GM23338 (cell line): ENCODE measurements around the gene ZXDC. TPM values are rescaled to one million over a fixed set of nuclear protein-coding genes. Genes with fewer than 3 reads are reported as not detected.

Source experiments
- ATAC-seq: fragments of 200-7000 bp; cut with Tn5 transposase; 3 replicates; pipeline ENCODE4 v1.9.1; 2020
- DNase-seq: peaks from one replicate; pipeline ENCODE4 v3.0.0-alpha.2; 2015; ENCODE audit warnings: low spot score
- H2AFZ ChIP-seq: fragments of 200-600 bp; sonication (generic); 2 replicates; pipeline ENCODE4 v1.8.0; 2016; ENCODE audit warnings: antibody characterized with exemption, mild to moderate bottlenecking, moderate library complexity
- H3F3A ChIP-seq: fragments of 200-600 bp; sonication (generic); replicated peaks from 2 replicates; pipeline ENCODE4 v1.8.0; 2017; ENCODE audit warnings: antibody characterized with exemption, mixed run types, low read depth
- H3K27ac ChIP-seq: fragments of 200-600 bp; sonication (generic); 2 replicates; pipeline ENCODE4 v1.6.1; 2016; ENCODE audit warnings: low read depth
- H3K27me3 ChIP-seq: fragments of 200-600 bp; sonication (generic); 2 replicates; pipeline ENCODE4 v1.8.0; 2016; ENCODE audit warnings: mild to moderate bottlenecking, mixed run types, moderate library complexity; ENCODE audit not compliant: insufficient read depth
- H3K36me3 ChIP-seq: fragments of 200-600 bp; sonication (generic); 2 replicates; pipeline ENCODE4 v1.8.0; 2016; ENCODE audit warnings: mild to moderate bottlenecking; ENCODE audit not compliant: insufficient read depth
- H3K4me1 ChIP-seq: fragments of 200-600 bp; sonication (generic); 2 replicates; pipeline ENCODE4 v1.8.0; 2016; ENCODE audit warnings: mild to moderate bottlenecking, moderate library complexity; ENCODE audit not compliant: insufficient read depth
- H3K4me2 ChIP-seq: fragments of 200-600 bp; sonication (generic); 2 replicates; pipeline ENCODE4 v1.7.1; 2017; ENCODE audit warnings: mixed run types
- H3K4me3 ChIP-seq: fragments of 200-600 bp; sonication (generic); 2 replicates; pipeline ENCODE4 v1.6.1; 2016; ENCODE audit warnings: mixed run types
- H3K79me2 ChIP-seq: fragments of 200-600 bp; sonication (generic); replicated peaks from 2 replicates; pipeline ENCODE4 v1.8.0; 2017; ENCODE audit warnings: mild to moderate bottlenecking; ENCODE audit not compliant: insufficient read depth
- H3K9me2 ChIP-seq: fragments of 200-600 bp; sonication (generic); 2 replicates; pipeline ENCODE4 v1.8.0; 2017; ENCODE audit not compliant: insufficient read depth
- H4K20me1 ChIP-seq: fragments of 200-600 bp; sonication (generic); replicated peaks from 2 replicates; pipeline ENCODE4 v1.8.0; 2017; ENCODE audit warnings: mild to moderate bottlenecking; ENCODE audit not compliant: insufficient read depth
- H3K27ac Mint-ChIP-seq: 2 replicates; pipeline ENCODE4 v1.8.0; 2020; ENCODE audit warnings: inconsistent platforms, mild to moderate bottlenecking, moderate library complexity, mixed read lengths
- H3K27me3 Mint-ChIP-seq: 3 replicates; pipeline ENCODE4 v1.8.0; 2022; ENCODE audit warnings: low read depth, mild to moderate bottlenecking, moderate library complexity, mixed read lengths, inconsistent platforms; ENCODE audit not compliant: insufficient read depth, poor library complexity
- H3K36me3 Mint-ChIP-seq: 3 replicates; pipeline ENCODE4 v1.8.0; 2021; ENCODE audit warnings: low read depth, mild to moderate bottlenecking, inconsistent platforms, moderate library complexity, mixed read lengths
- H3K4me1 Mint-ChIP-seq: 3 replicates; pipeline ENCODE4 v1.8.0; 2020; ENCODE audit warnings: mild to moderate bottlenecking, inconsistent platforms, mixed read lengths
- H3K4me3 Mint-ChIP-seq: 3 replicates; pipeline ENCODE4 v1.8.0; 2021; ENCODE audit warnings: moderate library complexity, mild to moderate bottlenecking, inconsistent platforms, mixed read lengths
- H3K9me3 Mint-ChIP-seq: 3 replicates; pipeline ENCODE4 v1.8.0; 2020; ENCODE audit warnings: moderate library complexity, mild to moderate bottlenecking, inconsistent platforms, mixed read lengths
- CREB1 ChIP-seq: fragments of 250-450 bp; sonication (Bioruptor Pico); IDR thresholded peaks from 2 replicates; pipeline ENCODE4 v1.5.0; 2020; ENCODE audit warnings: low read depth, mild to moderate bottlenecking, moderate library complexity
- CTCF ChIP-seq, 2 experiments: fragments of 200-600 bp in 1 of 2; sonication (generic) in 1 of 2; conservative IDR thresholded peaks; 2 replicates each; pipeline versions ENCODE4 v1.5.1 to v1.6.1; 2016 to 2017; ENCODE audit warnings: antibody characterized with exemption in 2 of 2, low read depth in 2 of 2, mild to moderate bottlenecking in 2 of 2, moderate library complexity in 1 of 2
- EZH2phosphoT487 ChIP-seq: fragments of 200-600 bp; sonication (generic); IDR thresholded peaks from one replicate; pipeline ENCODE4 v1.8.1; 2018; ENCODE audit warnings: antibody characterized with exemption; ENCODE audit not compliant: unreplicated experiment
- JUNB ChIP-seq: IDR thresholded peaks from one replicate; pipeline ENCODE4 v1.6.1; 2016; ENCODE audit warnings: antibody characterized with exemption; ENCODE audit not compliant: unreplicated experiment
- NANOG ChIP-seq: IDR thresholded peaks from 2 replicates; pipeline ENCODE4 v1.6.1; 2016; ENCODE audit warnings: antibody characterized with exemption, borderline replicate concordance
- STAT1 ChIP-seq: IDR thresholded peaks from one replicate; pipeline ENCODE4 v1.6.1; 2016; ENCODE audit warnings: antibody characterized with exemption; ENCODE audit not compliant: unreplicated experiment
- ZNF331 ChIP-seq: fragments of 250-450 bp; sonication (Bioruptor Pico); IDR thresholded peaks from 2 replicates; pipeline ENCODE4 v1.5.0; 2020; ENCODE audit warnings: low read depth, mild to moderate bottlenecking, moderate library complexity
- ZNF462 ChIP-seq: fragments of 250-450 bp; sonication (Bioruptor Pico); IDR thresholded peaks from 2 replicates; pipeline ENCODE4 v1.5.0; 2020; ENCODE audit warnings: mild to moderate bottlenecking, moderate library complexity
- polyA plus RNA-seq: library from polyadenylated mRNA; unstranded; fragments of >200 nt; fragmentation: Nextera tagmentation; extraction: Ambion mirVana; gene quantifications from 2 replicates; pipeline ENCODE4 v1.2.1, GENCODE V29; 2016
- total RNA-seq: library from RNA; depleted of rRNA; stranded (reverse); fragments of >200 nt; shearing (Covaris generic); gene quantifications from 2 replicates; pipeline ENCODE4 v1.2.3, GENCODE V29; 2014

Gene ZXDC
- total and polyA plus RNA-seq, 2 experiments from 2014 or later, result 5.7 to 45.1 TPM

- Histone ChIP-seq H3K4me3 (no peak overlapping the region), H3K79me2 (no peaks in the 10 kb centered on the region), H3K27ac (no peak overlapping the region), H3F3A (no peaks in the 10 kb centered on the region), H3K9me2 (no peaks in the 10 kb centered on the region), H4K20me1 (no peaks in the 10 kb centered on the region), H3K36me3 (no peaks in the 10 kb centered on the region), H3K27me3 (no peaks in the 10 kb centered on the region), H3K4me1 (peaks cover 17% of the 10 kb centered on the region), H3K4me2 (no peak overlapping the region), H2AFZ (no peak overlapping the region)
- Mint-ChIP-seq H3K9me3 (no peaks in the 10 kb centered on the region), H3K36me3 (no peaks in the 10 kb centered on the region), H3K27me3 (peaks cover 5% of the 10 kb centered on the region), H3K4me1 (peaks cover 38% of the 10 kb centered on the region), H3K27ac (no peak overlapping the region), H3K4me3 (no peak overlapping the region)
- no peak for DNase-seq
- ATAC-seq, result no peak
- no peak for TF ChIP-seq CREB1 (CRISPR knock-in tag)
- TF ChIP-seq ZNF331 (CRISPR knock-in tag), result no peak
- no peak for TF ChIP-seq EZH2phosphoT487
- no peak for TF ChIP-seq JUNB
- no peak for TF ChIP-seq STAT1
- no peak for TF ChIP-seq CTCF (conservative IDR thresholded peaks at IDR 0.05; ENCODE audit: low read depth in 2 of 2)
- no peak for TF ChIP-seq NANOG
Observed at GRCh38 chr3:126482503-126483255, 7.0 kb upstream of the ZXDC start.

DNA sequence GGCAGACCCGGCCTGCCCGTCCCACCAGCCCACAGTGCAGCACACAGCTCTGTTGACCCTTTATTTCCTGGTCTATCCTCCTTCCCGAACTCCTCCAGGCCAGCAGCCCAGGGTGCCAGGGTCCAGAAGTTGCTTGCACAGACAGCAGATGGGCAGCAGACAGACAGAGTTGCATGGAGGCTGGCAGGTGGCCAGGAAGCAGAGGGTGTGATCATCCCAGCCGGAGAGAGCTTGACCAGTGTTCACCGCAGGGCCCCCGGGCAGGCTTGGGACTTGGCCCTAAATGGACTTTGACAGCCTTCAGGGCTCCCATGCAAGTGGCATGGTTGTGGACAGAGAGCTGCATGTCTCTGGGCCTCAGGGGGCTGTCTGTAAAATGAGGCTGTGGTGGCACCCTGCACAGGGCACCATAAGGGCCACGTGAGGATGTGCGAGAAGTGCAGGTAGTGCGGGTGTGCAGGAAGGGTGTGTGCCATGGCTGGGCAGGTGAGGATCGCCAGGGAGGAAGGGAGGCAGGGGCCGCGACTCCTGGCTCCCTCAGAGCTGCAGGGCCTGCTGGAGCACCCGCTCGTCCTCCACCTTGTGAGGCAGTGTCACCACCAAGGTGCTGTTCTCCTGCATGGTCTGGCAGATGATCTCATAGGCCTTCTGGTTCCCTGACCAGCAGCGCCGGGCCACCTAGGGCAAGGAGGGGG lies 6.3 kb upstream of the ZXDC start:
- TF ChIP-seq NANOG (no peak), ZNF331 (CRISPR knock-in tag) (no peak), ZNF462 (CRISPR knock-in tag) (no peak)
- H3K36me3 Mint-ChIP-seq, result no peaks in the 10 kb centered on the region; the same call in 2 of the 3 replicates
- H3K4me1 ChIP-seq, result peaks cover 17% of the 10 kb centered on the region
- DNase-seq (no peak), ATAC-seq (no peak)
- H3K27ac Mint-ChIP-seq, result no peak overlapping the region
- no peak overlapping the region for H3K4me3 Mint-ChIP-seq
- H3K27me3 Mint-ChIP-seq, result peaks cover 5% of the 10 kb centered on the region
- H3F3A ChIP-seq, result no peaks in the 10 kb centered on the region
- no peak overlapping the region for H3K27ac ChIP-seq
- no peak overlapping the region for H2AFZ ChIP-seq
- H3K4me2 ChIP-seq, result no peak overlapping the region
- H3K27me3 ChIP-seq, result no peaks in the 10 kb centered on the region
- H3K4me3 ChIP-seq, result no peak overlapping the region
- no peaks in the 10 kb centered on the region for H3K79me2 ChIP-seq
- H3K4me1 Mint-ChIP-seq, result peaks cover 41% of the 10 kb centered on the region
- no peaks in the 10 kb centered on the region for H3K36me3 ChIP-seq
- H4K20me1 ChIP-seq, result no peaks in the 10 kb centered on the region
- H3K9me3 Mint-ChIP-seq, result no peaks in the 10 kb centered on the region
- H3K9me2 ChIP-seq, result no peaks in the 10 kb centered on the region
